ENCODE data around the gene SLC17A4.

SLC17A4 gene

DNA sequence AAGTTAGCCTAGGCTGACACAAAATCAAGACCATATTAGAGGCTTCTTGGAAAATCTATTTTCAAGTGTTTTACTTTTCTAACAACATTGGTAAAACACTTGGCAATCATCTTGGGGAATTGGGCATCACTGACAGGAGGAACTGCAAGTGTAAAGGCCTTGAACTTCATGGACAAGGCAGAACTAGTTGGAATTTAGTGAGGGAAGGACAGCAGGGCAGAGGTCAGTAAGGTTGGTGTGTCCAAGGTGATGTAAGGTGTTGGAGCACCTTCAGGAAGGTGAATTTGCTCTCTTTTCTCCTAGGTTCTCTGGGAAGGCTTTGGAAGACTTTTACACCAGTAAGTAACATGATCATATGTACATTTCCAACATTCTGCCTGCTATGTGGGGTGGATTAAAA is 1.5 kb upstream of the SLC17A4 start:
- DNase-seq = no peak

DNA sequence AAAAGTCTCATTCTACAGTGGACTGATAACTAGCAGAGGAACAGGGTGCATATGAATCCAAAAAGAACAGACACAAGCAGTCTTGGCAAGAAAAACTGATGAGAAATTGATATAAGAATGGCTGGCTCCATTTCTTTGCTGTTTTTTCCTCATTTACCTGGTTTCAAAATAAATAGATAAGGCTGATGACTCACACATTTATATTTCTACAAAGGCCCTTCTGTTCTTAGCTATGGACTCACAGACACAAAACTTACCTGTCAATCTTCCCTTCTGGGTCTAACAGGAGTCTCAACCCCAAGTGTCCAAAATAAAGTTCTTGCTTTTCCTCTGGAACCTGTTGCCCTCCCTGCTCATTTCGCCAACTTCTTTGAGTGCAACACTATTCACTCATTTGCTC is 941 bp downstream of the SLC17A4 start:
- DNase-seq = no peak

DNA sequence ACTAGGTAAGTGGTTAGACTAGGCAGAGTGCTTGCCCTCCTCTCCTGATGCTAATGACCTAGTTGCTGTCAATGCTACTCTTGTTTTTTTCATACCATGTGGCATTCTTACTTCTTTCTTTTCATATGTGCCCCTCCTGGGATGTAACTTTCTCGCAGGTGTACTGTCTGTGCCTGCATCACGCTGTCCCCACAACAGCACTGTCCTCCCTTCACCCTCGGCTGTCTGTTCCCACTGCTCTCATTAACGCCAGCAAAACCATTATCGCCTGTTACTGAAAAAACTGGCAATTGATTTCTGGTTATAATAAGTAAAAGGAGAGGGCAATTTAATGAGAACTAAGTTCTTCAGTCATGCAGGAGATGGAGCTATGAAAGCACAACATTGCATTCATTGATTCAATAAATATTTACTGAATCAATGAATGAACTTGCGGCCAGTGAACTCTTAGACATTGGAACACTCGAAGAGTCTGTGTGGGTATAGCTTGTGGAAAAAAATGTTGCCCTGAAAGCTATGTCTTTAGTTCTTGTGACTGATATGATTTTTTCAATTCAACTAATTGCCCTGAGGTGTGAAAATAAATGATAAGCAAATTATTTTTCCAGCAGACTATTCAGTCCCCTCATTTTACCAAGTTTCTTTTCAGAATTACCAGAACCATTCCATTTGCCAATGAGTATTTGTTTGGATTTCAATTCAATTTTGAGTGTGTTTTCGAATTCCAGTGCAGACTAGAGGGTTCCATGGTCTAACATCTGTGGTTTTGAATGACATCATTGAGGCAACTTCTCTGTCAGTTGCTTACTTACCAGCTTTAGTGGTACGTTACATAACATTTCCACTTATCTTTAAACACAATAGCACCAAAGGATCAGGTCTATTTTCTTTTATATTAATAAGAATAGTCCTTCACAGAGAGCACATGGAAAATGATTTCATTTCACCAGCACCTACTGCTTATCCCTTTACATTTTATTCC is 2.1 kb downstream of the SLC17A4 start:
- DNase-seq = no peak

GRCh38 chr6:25757936-25758642 is 3.5 kb downstream of the SLC17A4 start:
- no peak for DNase-seq

DNA sequence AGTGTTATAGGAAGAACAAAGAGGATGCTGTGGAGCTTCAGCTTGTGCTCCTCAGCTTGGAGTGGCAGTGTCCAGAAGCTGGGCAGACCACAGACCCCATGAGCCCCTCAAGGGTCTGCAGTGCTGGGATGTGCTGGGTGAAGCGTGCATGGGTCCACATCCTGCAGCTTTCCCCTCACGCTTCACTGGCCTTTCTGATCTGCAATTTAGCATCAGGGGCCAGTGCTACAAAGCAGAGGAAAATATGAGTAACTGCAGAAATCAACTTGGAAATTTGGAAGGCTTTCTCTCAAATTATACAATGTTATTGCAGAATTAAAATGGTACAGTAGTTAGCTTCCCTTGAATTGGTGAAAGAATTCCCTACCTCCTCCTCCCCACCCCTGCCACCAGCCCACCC is 10.1 kb downstream of the SLC17A4 start:
- no peak for DNase-seq

GRCh38 chr6:25768566-25768965 is 14.0 kb downstream of the SLC17A4 start:
- DNase-seq = no peak

- no peak for DNase-seq
Observed at GRCh38 chr6:25769983-25770382, 15.4 kb downstream of the SLC17A4 start.

GRCh38 chr6:25774120-25774715 is 19.7 kb downstream of the SLC17A4 start:
- DNase-seq = no peak

- no peak for DNase-seq
Observed at GRCh38 chr6:25777031-25777430, 22.5 kb downstream of the SLC17A4 start.

- DNase-seq = no peak
Observed at GRCh38 chr6:25777856-25778649, 23.5 kb downstream of the SLC17A4 start.

- DNase-seq = no peak
Observed at GRCh38 chr6:25781134-25781533, 26.6 kb downstream of the SLC17A4 start.

DNA sequence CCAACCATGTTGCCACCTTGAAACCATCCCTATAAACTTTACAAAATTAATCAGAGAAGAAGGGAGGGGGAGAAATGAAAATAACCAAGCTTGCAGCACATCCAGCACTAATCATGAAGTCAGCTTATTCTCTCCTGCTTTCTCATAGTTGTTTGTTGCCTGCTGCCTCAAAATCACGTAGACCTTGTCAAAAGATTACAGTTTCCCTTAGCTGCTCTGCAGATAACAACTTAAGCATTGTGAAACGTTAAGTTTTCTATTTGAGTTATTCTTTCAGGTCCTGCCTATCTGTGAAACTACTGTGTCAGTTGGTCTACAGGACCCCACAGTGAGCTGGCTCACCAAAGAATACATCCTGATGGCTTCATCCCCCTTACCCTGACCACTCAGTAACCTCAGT is 32.9 kb downstream of the SLC17A4 start:
- DNase-seq = no peak

GRCh38 chr6:25788305-25788922 is 33.9 kb downstream of the SLC17A4 start:
- DNase-seq = peak; percentile 2

DNA sequence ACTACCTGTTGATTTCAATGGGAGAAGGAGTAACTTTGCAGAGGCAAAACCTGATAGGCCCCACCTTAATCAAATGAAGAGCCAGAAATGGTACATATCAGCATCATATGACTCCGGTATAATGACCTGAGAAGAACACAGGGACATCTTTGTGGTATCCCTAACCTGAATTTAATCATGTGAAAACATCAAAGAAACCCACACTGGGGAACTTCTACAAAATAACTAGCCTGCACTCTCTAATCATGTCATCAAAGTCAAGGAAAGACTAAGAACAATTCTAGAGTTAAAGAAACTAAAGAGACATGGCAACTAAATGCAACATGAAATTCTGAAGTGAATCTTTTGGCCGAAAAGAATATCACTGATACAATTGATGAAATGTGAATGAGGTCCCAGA is 34.9 kb downstream of the SLC17A4 start:
- DNase-seq = no peak

DNA sequence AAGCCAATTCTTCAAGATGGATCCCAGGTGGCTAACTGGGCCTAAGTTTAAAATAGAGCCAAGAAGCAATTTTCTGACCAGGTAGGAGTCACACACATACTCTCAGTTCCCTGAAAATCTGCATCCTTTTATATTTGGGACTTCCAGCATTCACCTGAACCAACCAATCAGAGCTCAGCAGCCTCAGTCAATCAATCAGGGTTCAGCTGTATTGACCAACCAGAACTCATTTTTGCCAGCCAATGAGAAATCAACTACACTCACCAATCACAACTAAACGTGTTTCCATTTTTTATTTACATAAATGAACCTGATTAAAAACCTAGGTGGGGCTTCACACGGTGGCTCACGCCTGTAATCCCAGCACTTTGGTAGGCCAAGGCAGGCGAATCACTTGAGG is 37.5 kb downstream of the SLC17A4 start:
- no peak for DNase-seq

GRCh38 chr6:25793970-25794369 is 39.4 kb downstream of the SLC17A4 start:
- DNase-seq = no peak

DNA sequence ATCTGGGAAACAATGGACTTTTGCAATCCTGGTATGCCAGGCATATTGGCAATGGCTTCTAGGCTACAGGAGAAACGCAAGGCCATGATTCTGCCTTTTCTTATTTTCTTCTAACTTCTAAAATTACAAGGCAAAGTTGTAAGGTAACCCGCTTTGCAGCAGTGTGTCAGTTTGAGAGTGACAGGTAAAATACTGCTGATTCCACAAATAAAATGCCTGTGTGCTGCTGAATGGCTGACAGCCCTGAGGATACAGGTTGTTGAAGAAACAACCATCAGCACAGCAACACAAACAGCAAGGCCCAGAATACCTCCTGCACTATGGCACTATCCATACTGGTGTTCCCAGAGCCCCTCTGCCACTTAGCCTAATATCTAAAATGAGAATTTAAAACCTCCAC is 40.2 kb downstream of the SLC17A4 start:
- no peak for DNase-seq

DNA sequence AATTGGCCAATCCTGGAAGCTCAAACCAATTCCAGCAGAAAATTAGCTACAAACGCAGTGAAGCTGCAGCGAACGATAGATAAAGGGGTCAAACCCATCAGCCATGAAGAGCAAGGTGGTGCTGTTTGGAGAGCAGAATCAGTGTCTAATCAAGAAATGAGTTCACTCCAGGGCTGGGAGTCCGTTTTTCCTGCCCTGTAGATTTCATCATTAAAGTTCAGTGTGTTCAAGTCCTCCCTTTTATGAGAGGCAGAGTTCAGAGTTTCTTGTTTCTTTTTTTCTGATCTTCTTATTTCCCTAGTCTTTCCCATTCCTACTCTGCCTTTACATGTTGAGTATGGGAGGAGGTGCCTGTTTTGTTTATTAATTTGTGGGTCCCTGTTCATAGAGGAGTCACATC is 46.9 kb downstream of the SLC17A4 start:
- no peak for DNase-seq

GRCh38 chr6:25804804-25805203 is 50.3 kb downstream of the SLC17A4 start:
- DNase-seq = no peak

GRCh38 chr6:25815194-25815593 is 60.7 kb downstream of the SLC17A4 start:
- DNase-seq = no peak

DNA sequence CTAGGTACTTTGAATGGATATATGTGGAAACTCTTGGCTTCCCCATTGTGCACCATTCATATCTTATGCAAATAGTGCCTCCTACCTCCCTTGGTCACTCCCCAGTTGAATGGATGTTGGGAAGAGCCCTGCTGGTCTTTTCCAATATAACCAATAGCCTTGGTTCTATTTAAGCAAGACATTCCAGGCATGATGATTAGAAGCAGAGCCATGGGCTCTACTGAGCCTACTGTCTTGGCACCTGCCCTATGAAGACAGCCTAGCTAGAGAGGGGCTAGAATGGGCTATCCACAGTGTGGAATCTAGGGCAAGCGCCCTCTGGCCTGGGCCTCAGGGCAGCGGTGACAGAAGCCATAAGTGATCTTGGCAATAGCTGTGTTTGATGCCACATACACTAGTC is 61.7 kb downstream of the SLC17A4 start:
- no peak for DNase-seq

DNA sequence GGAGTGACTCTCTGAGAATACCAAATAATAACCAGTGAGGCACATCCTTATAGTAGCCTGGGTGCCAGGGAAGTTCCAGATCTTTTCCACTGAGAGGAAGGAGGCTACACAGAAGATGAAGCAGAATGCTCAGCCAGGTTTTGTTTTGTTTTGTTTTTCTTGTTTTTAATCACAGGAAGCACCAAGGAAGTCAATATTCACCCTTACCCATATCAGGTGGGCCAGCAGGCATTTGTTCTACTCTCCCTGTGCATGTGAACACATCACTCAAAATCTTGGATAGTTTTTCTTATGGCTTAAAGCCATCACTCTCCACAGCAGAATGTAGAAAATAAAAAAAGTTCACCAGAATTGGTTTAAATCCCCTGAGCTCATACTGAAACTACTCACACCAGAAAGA is 66.8 kb downstream of the SLC17A4 start:
- no peak for DNase-seq
